ENCODE measurements around the gene ADGRL3.

ADGRL3 gene

GRCh38 chr4:61210186-61210939 is 10.2 kb downstream of the ADGRL3 start:
- TF ChIP-seq CTCF (IDR thresholded peaks at IDR 0.05), result no peak

GRCh38 chr4:61211781-61212180 is 11.7 kb downstream of the ADGRL3 start:
- TF ChIP-seq CTCF (IDR thresholded peaks at IDR 0.05), result no peak

- no peak for TF ChIP-seq CTCF (IDR thresholded peaks at IDR 0.05)
Observed at GRCh38 chr4:61212788-61213187, 12.7 kb downstream of the ADGRL3 start.

GRCh38 chr4:61214680-61215079 is 14.6 kb downstream of the ADGRL3 start:
- TF ChIP-seq CTCF (IDR thresholded peaks at IDR 0.05), result no peak

GRCh38 chr4:61217222-61217621 is 17.1 kb downstream of the ADGRL3 start:
- TF ChIP-seq CTCF (IDR thresholded peaks at IDR 0.05), result no peak

- TF ChIP-seq CTCF (IDR thresholded peaks at IDR 0.05), result no peak
Observed at GRCh38 chr4:61220556-61220955, 20.4 kb downstream of the ADGRL3 start.

- TF ChIP-seq CTCF (IDR thresholded peaks at IDR 0.05), result no peak
Observed at GRCh38 chr4:61223385-61223784, 23.3 kb downstream of the ADGRL3 start.

GRCh38 chr4:61224573-61224972 is 24.4 kb downstream of the ADGRL3 start:
- TF ChIP-seq CTCF (IDR thresholded peaks at IDR 0.05), result no peak

Data from LNCAP (cell line).